AG04450 (cell line): ENCODE data around the gene NCOA7. TPM values are rescaled to one million over a fixed set of nuclear protein-coding genes. Genes with fewer than 3 reads are reported as not detected.

Experiments
- CTCF ChIA-PET: fragments of 300-600, 350-600 bp; formaldehyde crosslinking; extraction: SDS; loops from one replicate; lab custom pipeline; 2022; ENCODE audit warnings: antibody characterized with exemption, inconsistent platforms; lab: Charles Lee
- POLR2A ChIA-PET: fragments of 350-600 bp; formaldehyde crosslinking; extraction: SDS; loops from one replicate; lab custom pipeline; 2021; ENCODE audit warnings: antibody characterized with exemption, inconsistent platforms; lab: Yijun Ruan, JAX
- DNase-seq: peaks from one replicate; pipeline ENCODE4 v3.0.0-alpha.2; 2011; ENCODE audit warnings: low read depth, low spot score
- H3K27ac ChIP-seq: one replicate; pipeline ENCODE4 v1.5.1; 2012; ENCODE audit warnings: low read depth, low read length, control low read depth
- H3K27me3 ChIP-seq: one replicate; pipeline ENCODE4 v1.6.0; 2012; ENCODE audit warnings: low read length; ENCODE audit not compliant: control insufficient read depth, insufficient read depth
- H3K4me3 ChIP-seq: 2 replicates; pipeline ENCODE4 v1.5.1; 2011; ENCODE audit warnings: mild to moderate bottlenecking, low read depth, low read length, control low read depth
- H3K9me3 ChIP-seq: 2 replicates; pipeline ENCODE4 v1.5.1; 2012; ENCODE audit warnings: low read length; ENCODE audit not compliant: control insufficient read depth, insufficient read depth
- polyA plus RNA-seq: library from polyadenylated mRNA; depleted of rRNA; stranded (reverse); fragments of >200 nt; gene quantifications from 2 replicates; pipeline ENCODE4 v1.2.3, GENCODE V29; 2011
- TF ChIP-seq, protein P1 (sequence below): IDR thresholded peaks from 2 replicates; pipeline ENCODE4 v1.5.1; 2011; ENCODE audit warnings: low read depth, low read length, control low read depth, inconsistent platforms

NCOA7 gene
- polyA plus RNA-seq, 1 experiment: 21.5 TPM

DNA sequence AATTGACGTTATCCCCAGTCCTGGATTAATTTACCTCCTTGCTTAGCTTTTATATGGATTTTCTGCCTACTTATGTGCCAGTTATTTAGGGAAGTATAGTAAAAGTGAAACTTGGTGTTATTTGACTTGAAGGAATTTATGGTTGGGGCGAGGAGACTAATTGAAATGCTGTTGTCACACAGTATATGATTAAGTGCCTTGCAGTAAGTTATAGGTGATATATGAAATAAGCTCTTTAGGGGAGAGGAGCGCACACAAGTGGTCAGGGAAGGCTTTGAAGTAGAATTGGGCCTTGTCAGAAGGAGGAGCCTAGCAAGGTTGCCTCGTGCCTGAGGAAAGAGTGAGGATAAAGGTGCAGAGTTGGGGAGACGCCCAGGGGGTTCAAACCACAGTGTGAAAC lies 20.5 kb downstream of the NCOA7 start:
- CTCF ChIA-PET: interaction anchor here (1.7 kb wide), 2 partner anchors 145 to 163 kb away, joined by 4 to 5 read pairs; partner anchors contain the start of gene HINT3
- no peak for DNase-seq
- H3K27me3 ChIP-seq: no peaks in the 10 kb centered on the region
- POLR2A ChIA-PET: no interaction called here
- TF ChIP-seq, protein P1, sequence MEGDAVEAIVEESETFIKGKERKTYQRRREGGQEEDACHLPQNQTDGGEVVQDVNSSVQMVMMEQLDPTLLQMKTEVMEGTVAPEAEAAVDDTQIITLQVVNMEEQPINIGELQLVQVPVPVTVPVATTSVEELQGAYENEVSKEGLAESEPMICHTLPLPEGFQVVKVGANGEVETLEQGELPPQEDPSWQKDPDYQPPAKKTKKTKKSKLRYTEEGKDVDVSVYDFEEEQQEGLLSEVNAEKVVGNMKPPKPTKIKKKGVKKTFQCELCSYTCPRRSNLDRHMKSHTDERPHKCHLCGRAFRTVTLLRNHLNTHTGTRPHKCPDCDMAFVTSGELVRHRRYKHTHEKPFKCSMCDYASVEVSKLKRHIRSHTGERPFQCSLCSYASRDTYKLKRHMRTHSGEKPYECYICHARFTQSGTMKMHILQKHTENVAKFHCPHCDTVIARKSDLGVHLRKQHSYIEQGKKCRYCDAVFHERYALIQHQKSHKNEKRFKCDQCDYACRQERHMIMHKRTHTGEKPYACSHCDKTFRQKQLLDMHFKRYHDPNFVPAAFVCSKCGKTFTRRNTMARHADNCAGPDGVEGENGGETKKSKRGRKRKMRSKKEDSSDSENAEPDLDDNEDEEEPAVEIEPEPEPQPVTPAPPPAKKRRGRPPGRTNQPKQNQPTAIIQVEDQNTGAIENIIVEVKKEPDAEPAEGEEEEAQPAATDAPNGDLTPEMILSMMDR: no peak
- H3K9me3 ChIP-seq: no peaks in the 10 kb centered on the region
- H3K27ac ChIP-seq: no peak overlapping the region
- no peak overlapping the region for H3K4me3 ChIP-seq

DNA sequence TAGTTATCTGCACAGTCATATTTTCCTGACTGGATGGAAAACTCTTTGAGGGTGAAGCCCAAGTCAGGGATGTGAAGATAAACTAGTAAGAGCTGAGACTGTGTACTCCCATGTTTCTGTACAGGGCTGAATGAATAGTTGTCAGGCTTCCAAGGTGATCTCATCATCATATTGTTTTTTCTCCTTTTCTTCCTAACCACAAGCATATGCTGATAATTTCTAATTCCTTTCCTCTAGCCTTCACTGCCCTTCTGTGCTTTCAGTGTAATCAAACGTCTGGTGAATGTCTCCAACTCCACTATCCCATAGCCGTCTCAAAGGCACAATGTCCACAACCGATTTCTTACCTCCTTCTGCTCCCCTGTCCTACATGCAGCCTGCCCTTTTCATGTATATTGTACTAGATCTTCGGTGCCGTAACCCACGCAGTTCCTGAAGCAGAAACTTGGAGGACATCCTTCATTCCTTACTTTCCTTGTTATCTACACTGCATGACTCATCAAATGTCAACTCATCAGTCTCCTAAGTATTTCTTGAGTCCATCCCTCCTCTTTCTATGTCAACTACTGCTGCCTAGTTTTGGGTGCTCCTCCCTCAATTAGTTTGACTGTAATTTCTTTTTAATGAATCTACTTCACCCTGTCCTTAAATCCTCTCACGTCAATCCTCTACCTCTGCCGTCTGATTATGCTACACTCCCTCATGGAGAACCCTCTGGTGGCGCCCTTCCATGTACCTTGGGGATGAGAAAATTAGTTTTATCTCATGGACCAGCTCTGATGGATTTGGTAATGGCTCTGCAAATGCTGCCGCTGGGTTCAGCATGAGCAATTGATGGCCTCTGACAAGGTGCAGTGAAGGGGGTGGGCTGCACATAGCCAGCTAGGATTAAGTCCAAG lies 21.9 kb downstream of the NCOA7 start:
- Histone ChIP-seq H3K9me3 (no peaks in the 10 kb centered on the region), H3K27ac (peak overlapping the region; percentile 91), H3K4me3 (peak overlapping the region; percentile 46), H3K27me3 (no peaks in the 10 kb centered on the region)
- DNase-seq: peak; percentile 89
- ChIA-PET POLR2A (no interaction called here), CTCF (interaction anchor here (1.5 to 1.7 kb wide), 2 partner anchors 143 to 162 kb away, joined by 4 to 6 read pairs; partner anchors contain the start of gene HINT3)
- TF ChIP-seq, protein P1: no peak

GRCh38 chr6:125814481-125814880 lies 23.7 kb downstream of the NCOA7 start:
- H3K27ac ChIP-seq: no peak overlapping the region

GRCh38 chr6:125815080-125815910 lies 24.5 kb downstream of the NCOA7 start:
- DNase-seq: no peak
- Histone ChIP-seq H3K9me3 (no peaks in the 10 kb centered on the region), H3K4me3 (no peak overlapping the region), H3K27me3 (no peaks in the 10 kb centered on the region), H3K27ac (no peak overlapping the region)
- CTCF ChIA-PET: interaction anchor here (1.0 to 1.2 kb wide), 2 partner anchors 24 to 44 kb away, joined by 3 to 4 read pairs; partner anchors contain the start of gene NCOA7
- POLR2A ChIA-PET: no interaction called here
- TF ChIP-seq, protein P1: no peak

More at GRCh38 chr6:125814481-125814880, 23.7 kb downstream of the NCOA7 start:
- Histone ChIP-seq H3K27me3 (no peaks in the 10 kb centered on the region), H3K9me3 (no peaks in the 10 kb centered on the region), H3K4me3 (no peak overlapping the region)
- TF ChIP-seq, protein P1: no peak
- DNase-seq: no peak
- CTCF ChIA-PET: interaction anchor here (1.2 kb wide), 1 partner anchor 23 kb away, joined by 4 read pairs; the partner anchor contains the start of gene NCOA7
- POLR2A ChIA-PET: no interaction called here
